K562 treated with DMSO at 1 percent for 24 hours (cell line): ENCODE measurements around the gene PCDHA6. TPM values are rescaled to one million over a fixed set of nuclear protein-coding genes. Genes with fewer than 3 reads are reported as not detected.

Experiments
- total RNA-seq: library from RNA; unstranded; fragments of 300-600 nt; gene quantifications from 2 replicates; pipeline ENCODE4 v1.2.3, GENCODE V29; 2022; ENCODE audit warnings: low read depth; ENCODE audit not compliant: insufficient read depth

Gene PCDHA6
- total RNA-seq, 1 experiment from 2014 or later: not detected

GRCh38 chr5:140875085-140876065, 47.6 kb downstream of the PCDHA6 start, which contains the start of gene PCDHA12:
PCDHA12 (plus strand) TSS chr5:140875308; CDS start chr5:140875473, 165 bp downstream.

Other genes with a start within 250 kb of the PCDHA6 start
- gene CD14, start 194.8 kb upstream of the PCDHA6 start, total RNA-seq: 1.1 and 1.6 TPM in 2 replicates
- gene TMCO6, start 188.5 kb upstream of the PCDHA6 start, total RNA-seq: 15.2 and 22.3 TPM in 2 replicates
- 215 and 263 TPM in 2 replicates for gene NDUFA2, start 180.3 kb upstream of the PCDHA6 start, total RNA-seq
- gene IK, start 180.1 kb upstream of the PCDHA6 start, total RNA-seq: 149 and 175 TPM in 2 replicates
- gene WDR55, start 163.1 kb upstream of the PCDHA6 start, total RNA-seq: 42.8 and 44.6 TPM in 2 replicates
- 2.2 and 4.9 TPM in 2 replicates for gene DND1, start 154.4 kb upstream of the PCDHA6 start, total RNA-seq
- gene HARS1, start 136.6 kb upstream of the PCDHA6 start, total RNA-seq: 63.3 and 68.0 TPM in 2 replicates
- 19.8 and 20.5 TPM in 2 replicates for gene HARS2, start 136.5 kb upstream of the PCDHA6 start, total RNA-seq
- gene ZMAT2, start 127.5 kb upstream of the PCDHA6 start, total RNA-seq: 44.2 and 45.1 TPM in 2 replicates
- not detected in 2 replicates for gene PCDHA1, start 41.8 kb upstream of the PCDHA6 start, total RNA-seq
- gene PCDHA2, start 33.1 kb upstream of the PCDHA6 start, total RNA-seq: not detected in 2 replicates
- gene PCDHA3, start 26.9 kb upstream of the PCDHA6 start, total RNA-seq: not detected in 2 replicates
- gene PCDHA4, start 20.9 kb upstream of the PCDHA6 start, total RNA-seq: not detected in 2 replicates
- 0.13 TPM in 1 of 2 replicates, not detected in the other for gene PCDHA5, start 6.3 kb upstream of the PCDHA6 start, total RNA-seq
- not detected in 2 replicates for gene PCDHA7, start 6.3 kb downstream of the PCDHA6 start, total RNA-seq
- not detected in 2 replicates for gene PCDHA8, start 13.2 kb downstream of the PCDHA6 start, total RNA-seq
- not detected in 2 replicates for gene PCDHA9, start 20.4 kb downstream of the PCDHA6 start, total RNA-seq
- not detected in 2 replicates for gene PCDHA10, start 27.9 kb downstream of the PCDHA6 start, total RNA-seq
- not detected in 2 replicates for gene PCDHA11, start 41.0 kb downstream of the PCDHA6 start, total RNA-seq
- gene PCDHA12, start 47.3 kb downstream of the PCDHA6 start, total RNA-seq: not detected in 2 replicates
- not detected in 2 replicates for gene PCDHA13, start 54.2 kb downstream of the PCDHA6 start, total RNA-seq
- not detected in 2 replicates for gene PCDHAC1, start 98.3 kb downstream of the PCDHA6 start, total RNA-seq
- gene PCDHAC2, start 138.5 kb downstream of the PCDHA6 start, total RNA-seq: not detected in 2 replicates
- not detected in 2 replicates for gene PCDHB1, start 223.4 kb downstream of the PCDHA6 start, total RNA-seq